WTC11 (cell line): ENCODE data around the gene PDE8B.

Experiments used
- TEAD4 ChIP-seq: sonication (generic); formaldehyde crosslinking; IDR thresholded peaks from 2 replicates; pipeline ENCODE4 v1.8.0; 2022; ENCODE audit warnings: mild to moderate bottlenecking, missing genetic modification reagents
- TF ChIP-seq, protein P1 (sequence below): sonication (generic); formaldehyde crosslinking; IDR thresholded peaks from 2 replicates; pipeline ENCODE4 v1.8.1; 2022; ENCODE audit warnings: mild to moderate bottlenecking, moderate library complexity, missing genetic modification reagents
- TF ChIP-seq, protein P2 (sequence below): sonication (generic); formaldehyde crosslinking; IDR thresholded peaks from 2 replicates; pipeline ENCODE4 v1.8.0; 2022; ENCODE audit warnings: mild to moderate bottlenecking, missing genetic modification reagents
- TF ChIP-seq, protein P3 (sequence below): fragments of 200-600 bp; IDR thresholded peaks from 2 replicates; pipeline ENCODE4 v1.8.0; 2022; ENCODE audit warnings: antibody characterized with exemption
- TF ChIP-seq, protein P4 (sequence below): sonication (generic); formaldehyde crosslinking; IDR thresholded peaks from 2 replicates; pipeline ENCODE4 v1.8.1; 2023; ENCODE audit warnings: mild to moderate bottlenecking, missing genetic modification reagents, moderate library complexity
- TF ChIP-seq, protein P5 (sequence below): sonication (generic); formaldehyde crosslinking; IDR thresholded peaks from 2 replicates; pipeline ENCODE4 v1.8.0; 2023; ENCODE audit warnings: mild to moderate bottlenecking, missing genetic modification reagents
- TF ChIP-seq, protein P6 (sequence below): sonication (generic); formaldehyde crosslinking; IDR thresholded peaks from 2 replicates; pipeline ENCODE4 v1.8.1; 2023; ENCODE audit warnings: mild to moderate bottlenecking, missing genetic modification reagents

DNA sequence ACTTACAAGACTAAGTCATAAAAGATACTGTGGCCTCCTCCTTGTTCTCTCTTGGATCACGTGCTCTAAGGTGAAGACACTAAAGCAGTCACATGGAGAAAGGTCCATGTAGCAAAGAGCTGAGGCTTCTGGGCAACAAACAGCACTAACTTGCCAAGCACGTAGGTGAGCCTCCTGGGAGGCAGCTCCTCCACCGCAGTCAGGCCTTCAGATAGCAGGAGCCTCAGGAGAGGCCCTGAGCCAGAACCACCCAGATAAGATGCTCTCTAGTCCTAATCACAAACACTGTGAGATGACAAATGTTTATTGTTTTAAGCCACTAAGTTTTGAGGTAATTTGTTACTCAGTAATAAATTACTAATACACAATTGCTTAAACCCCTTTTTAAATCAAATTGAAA lies 243.6 kb downstream of the PDE8B start:
- TF ChIP-seq TEAD4 = no peak
- TF ChIP-seq, protein P1, sequence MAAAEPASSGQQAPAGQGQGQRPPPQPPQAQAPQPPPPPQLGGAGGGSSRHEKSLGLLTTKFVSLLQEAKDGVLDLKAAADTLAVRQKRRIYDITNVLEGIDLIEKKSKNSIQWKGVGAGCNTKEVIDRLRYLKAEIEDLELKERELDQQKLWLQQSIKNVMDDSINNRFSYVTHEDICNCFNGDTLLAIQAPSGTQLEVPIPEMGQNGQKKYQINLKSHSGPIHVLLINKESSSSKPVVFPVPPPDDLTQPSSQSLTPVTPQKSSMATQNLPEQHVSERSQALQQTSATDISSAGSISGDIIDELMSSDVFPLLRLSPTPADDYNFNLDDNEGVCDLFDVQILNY = no peak
- TF ChIP-seq, protein P2, sequence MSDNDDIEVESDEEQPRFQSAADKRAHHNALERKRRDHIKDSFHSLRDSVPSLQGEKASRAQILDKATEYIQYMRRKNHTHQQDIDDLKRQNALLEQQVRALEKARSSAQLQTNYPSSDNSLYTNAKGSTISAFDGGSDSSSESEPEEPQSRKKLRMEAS = no peak
- TF ChIP-seq, protein P3, sequence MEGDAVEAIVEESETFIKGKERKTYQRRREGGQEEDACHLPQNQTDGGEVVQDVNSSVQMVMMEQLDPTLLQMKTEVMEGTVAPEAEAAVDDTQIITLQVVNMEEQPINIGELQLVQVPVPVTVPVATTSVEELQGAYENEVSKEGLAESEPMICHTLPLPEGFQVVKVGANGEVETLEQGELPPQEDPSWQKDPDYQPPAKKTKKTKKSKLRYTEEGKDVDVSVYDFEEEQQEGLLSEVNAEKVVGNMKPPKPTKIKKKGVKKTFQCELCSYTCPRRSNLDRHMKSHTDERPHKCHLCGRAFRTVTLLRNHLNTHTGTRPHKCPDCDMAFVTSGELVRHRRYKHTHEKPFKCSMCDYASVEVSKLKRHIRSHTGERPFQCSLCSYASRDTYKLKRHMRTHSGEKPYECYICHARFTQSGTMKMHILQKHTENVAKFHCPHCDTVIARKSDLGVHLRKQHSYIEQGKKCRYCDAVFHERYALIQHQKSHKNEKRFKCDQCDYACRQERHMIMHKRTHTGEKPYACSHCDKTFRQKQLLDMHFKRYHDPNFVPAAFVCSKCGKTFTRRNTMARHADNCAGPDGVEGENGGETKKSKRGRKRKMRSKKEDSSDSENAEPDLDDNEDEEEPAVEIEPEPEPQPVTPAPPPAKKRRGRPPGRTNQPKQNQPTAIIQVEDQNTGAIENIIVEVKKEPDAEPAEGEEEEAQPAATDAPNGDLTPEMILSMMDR = no peak
- TF ChIP-seq, protein P4, sequence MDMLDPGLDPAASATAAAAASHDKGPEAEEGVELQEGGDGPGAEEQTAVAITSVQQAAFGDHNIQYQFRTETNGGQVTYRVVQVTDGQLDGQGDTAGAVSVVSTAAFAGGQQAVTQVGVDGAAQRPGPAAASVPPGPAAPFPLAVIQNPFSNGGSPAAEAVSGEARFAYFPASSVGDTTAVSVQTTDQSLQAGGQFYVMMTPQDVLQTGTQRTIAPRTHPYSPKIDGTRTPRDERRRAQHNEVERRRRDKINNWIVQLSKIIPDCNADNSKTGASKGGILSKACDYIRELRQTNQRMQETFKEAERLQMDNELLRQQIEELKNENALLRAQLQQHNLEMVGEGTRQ (CRISPR knock-in tag) = no peak
- TF ChIP-seq, protein P5, sequence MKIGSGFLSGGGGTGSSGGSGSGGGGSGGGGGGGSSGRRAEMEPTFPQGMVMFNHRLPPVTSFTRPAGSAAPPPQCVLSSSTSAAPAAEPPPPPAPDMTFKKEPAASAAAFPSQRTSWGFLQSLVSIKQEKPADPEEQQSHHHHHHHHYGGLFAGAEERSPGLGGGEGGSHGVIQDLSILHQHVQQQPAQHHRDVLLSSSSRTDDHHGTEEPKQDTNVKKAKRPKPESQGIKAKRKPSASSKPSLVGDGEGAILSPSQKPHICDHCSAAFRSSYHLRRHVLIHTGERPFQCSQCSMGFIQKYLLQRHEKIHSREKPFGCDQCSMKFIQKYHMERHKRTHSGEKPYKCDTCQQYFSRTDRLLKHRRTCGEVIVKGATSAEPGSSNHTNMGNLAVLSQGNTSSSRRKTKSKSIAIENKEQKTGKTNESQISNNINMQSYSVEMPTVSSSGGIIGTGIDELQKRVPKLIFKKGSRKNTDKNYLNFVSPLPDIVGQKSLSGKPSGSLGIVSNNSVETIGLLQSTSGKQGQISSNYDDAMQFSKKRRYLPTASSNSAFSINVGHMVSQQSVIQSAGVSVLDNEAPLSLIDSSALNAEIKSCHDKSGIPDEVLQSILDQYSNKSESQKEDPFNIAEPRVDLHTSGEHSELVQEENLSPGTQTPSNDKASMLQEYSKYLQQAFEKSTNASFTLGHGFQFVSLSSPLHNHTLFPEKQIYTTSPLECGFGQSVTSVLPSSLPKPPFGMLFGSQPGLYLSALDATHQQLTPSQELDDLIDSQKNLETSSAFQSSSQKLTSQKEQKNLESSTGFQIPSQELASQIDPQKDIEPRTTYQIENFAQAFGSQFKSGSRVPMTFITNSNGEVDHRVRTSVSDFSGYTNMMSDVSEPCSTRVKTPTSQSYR = no peak
- TF ChIP-seq, protein P6, sequence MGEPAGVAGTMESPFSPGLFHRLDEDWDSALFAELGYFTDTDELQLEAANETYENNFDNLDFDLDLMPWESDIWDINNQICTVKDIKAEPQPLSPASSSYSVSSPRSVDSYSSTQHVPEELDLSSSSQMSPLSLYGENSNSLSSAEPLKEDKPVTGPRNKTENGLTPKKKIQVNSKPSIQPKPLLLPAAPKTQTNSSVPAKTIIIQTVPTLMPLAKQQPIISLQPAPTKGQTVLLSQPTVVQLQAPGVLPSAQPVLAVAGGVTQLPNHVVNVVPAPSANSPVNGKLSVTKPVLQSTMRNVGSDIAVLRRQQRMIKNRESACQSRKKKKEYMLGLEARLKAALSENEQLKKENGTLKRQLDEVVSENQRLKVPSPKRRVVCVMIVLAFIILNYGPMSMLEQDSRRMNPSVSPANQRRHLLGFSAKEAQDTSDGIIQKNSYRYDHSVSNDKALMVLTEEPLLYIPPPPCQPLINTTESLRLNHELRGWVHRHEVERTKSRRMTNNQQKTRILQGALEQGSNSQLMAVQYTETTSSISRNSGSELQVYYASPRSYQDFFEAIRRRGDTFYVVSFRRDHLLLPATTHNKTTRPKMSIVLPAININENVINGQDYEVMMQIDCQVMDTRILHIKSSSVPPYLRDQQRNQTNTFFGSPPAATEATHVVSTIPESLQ (CRISPR knock-in tag) = no peak
